AG09319 (cell line): ENCODE results near the gene ADGRL4.
"Not testable (repeated sequence)": the region's sequence is repeated elsewhere in the genome, so short reads cannot be mapped to it uniquely, and the experiment has no call there.

Source experiments
- DNase-seq: peaks from one replicate; pipeline ENCODE4 v3.0.0-alpha.2; 2010; ENCODE audit warnings: low read depth; ENCODE audit errors: extremely low read depth
- CTCF ChIP-seq: IDR thresholded peaks from 2 replicates; pipeline ENCODE4 v1.5.1; 2011; ENCODE audit warnings: low read depth, mild to moderate bottlenecking, inconsistent platforms, low read length, moderate library complexity

The ADGRL4 gene

GRCh38 chr1:78892260-78892840, 114.2 kb downstream of the ADGRL4 start:
- no peak for TF ChIP-seq CTCF
- DNase-seq: peak; percentile 12

- TF ChIP-seq CTCF: no peak
- no peak for DNase-seq
Measured at GRCh38 chr1:78887458-78887857, 119.1 kb downstream of the ADGRL4 start.

GRCh38 chr1:78884685-78885452, 121.7 kb downstream of the ADGRL4 start:
- DNase-seq: no peak
- TF ChIP-seq CTCF: no peak

GRCh38 chr1:78880223-78880622, 126.3 kb downstream of the ADGRL4 start:
- TF ChIP-seq CTCF: no peak
- no peak for DNase-seq

- not testable (repeated sequence) for DNase-seq
Measured at GRCh38 chr1:78875986-78876385, 130.5 kb downstream of the ADGRL4 start.

GRCh38 chr1:78872801-78873200, 133.7 kb downstream of the ADGRL4 start:
- DNase-seq: not testable (repeated sequence)

- no peak for DNase-seq
- TF ChIP-seq CTCF: no peak
Measured at GRCh38 chr1:78871249-78871648, 135.3 kb downstream of the ADGRL4 start.

GRCh38 chr1:78869136-78869535, 137.4 kb downstream of the ADGRL4 start:
- no peak for DNase-seq
- TF ChIP-seq CTCF: no peak
